Endothelial cell of umbilical vein (primary cell): Measurements from ENCODE around the gene STK24. TPM values are rescaled to one million over a fixed set of nuclear protein-coding genes. Genes with fewer than 3 reads are reported as not detected.

Source experiments
- BruUV-seq: library from RNA; stranded (reverse); fragments of 400-500 nt; replicated peaks from 2 replicates; lab custom pipeline; 2021; lab: Mats Ljungman, UMichigan
- CTCF ChIA-PET: fragments of 300-600, 350-600 bp; sonication (Branson Sonifier 250); formaldehyde crosslinking; loops from one replicate; lab custom pipeline; 2021; ENCODE audit warnings: antibody characterized with exemption, inconsistent platforms; lab: Charles Lee
- POLR2A ChIA-PET: fragments of 300-600, 350-600 bp; sonication (Branson Sonifier 250); formaldehyde crosslinking; loops from one replicate; lab custom pipeline; 2021; ENCODE audit warnings: antibody characterized with exemption, inconsistent platforms; lab: Charles Lee
- DNase-seq: peaks from one replicate; pipeline ENCODE4 v3.0.0-alpha.2; 2011; ENCODE audit warnings: low read depth, low spot score
- FAIRE-seq: peaks from 2 replicates; lab custom pipeline; 2011; peaks lifted over from hg19 to GRCh38; lab: Jason Lieb, UNC
- H2AFZ ChIP-seq: 2 replicates; pipeline ENCODE4 v1.6.0; 2012; ENCODE audit warnings: low read depth, low read length, control low read depth, inconsistent platforms
- H3K27ac ChIP-seq: 2 replicates; pipeline ENCODE4 v1.5.1; 2011; ENCODE audit warnings: low read depth, mild to moderate bottlenecking, control low read depth, low read length, moderate library complexity; ENCODE audit not compliant: insufficient read depth
- H3K27me3 ChIP-seq, 2 experiments: 2 replicates each; pipeline versions ENCODE4 v1.6.0 to v1.6.1; 2011; ENCODE audit warnings: low read length in 2 of 2, mixed read lengths in 1 of 2; ENCODE audit not compliant: control insufficient read depth in 2 of 2, insufficient read depth in 2 of 2
- H3K36me3 ChIP-seq, 2 experiments: 2 replicates in 1 of 2; 3 replicates in 1 of 2; pipeline ENCODE4 v1.5.1; 2011; ENCODE audit warnings: low read length in 2 of 2, mild to moderate bottlenecking in 1 of 2, moderate library complexity in 1 of 2; ENCODE audit not compliant: control insufficient read depth in 2 of 2, insufficient read depth in 2 of 2; ENCODE audit errors: extremely low read depth in 1 of 2
- H3K4me1 ChIP-seq: 3 replicates; pipeline ENCODE4 v1.5.1; 2011; ENCODE audit warnings: mild to moderate bottlenecking, low read length; ENCODE audit not compliant: control insufficient read depth, insufficient read depth; ENCODE audit errors: extremely low read depth
- H3K4me2 ChIP-seq: 2 replicates; pipeline ENCODE4 v1.6.1; 2011; ENCODE audit warnings: low read length, control low read depth, mixed read lengths; ENCODE audit not compliant: insufficient read depth
- H3K4me3 ChIP-seq, 3 experiments: fragments of 200-600 bp in 1 of 3; sonication (generic), shearing (Covaris generic) in 1 of 3; replicated peaks in 1 of 3; 2 replicates each; pipeline ENCODE4 v1.5.1; 2011 to 2016; ENCODE audit warnings: control low read depth in 3 of 3, low read length in 3 of 3, mild to moderate bottlenecking in 2 of 3, inconsistent platforms in 1 of 3, low read depth in 1 of 3, moderate library complexity in 1 of 3; ENCODE audit not compliant: insufficient read depth in 1 of 3
- H3K79me2 ChIP-seq: 2 replicates; pipeline ENCODE4 v1.6.0; 2012; ENCODE audit warnings: low read length, inconsistent platforms; ENCODE audit not compliant: control insufficient read depth, insufficient read depth
- H3K9ac ChIP-seq: replicated peaks from 2 replicates; pipeline ENCODE3; 2011; ENCODE audit warnings: low read length, control low read depth; ENCODE audit not compliant: insufficient read depth; ENCODE audit errors: extremely low read depth
- H3K9me1 ChIP-seq: replicated peaks from 3 replicates; pipeline ENCODE4 v1.6.0; 2011; ENCODE audit warnings: mild to moderate bottlenecking, low read length; ENCODE audit not compliant: control insufficient read depth, insufficient read depth; ENCODE audit errors: extremely low read depth
- H3K9me3 ChIP-seq: replicated peaks from 2 replicates; pipeline ENCODE4 v1.5.1; 2012; ENCODE audit warnings: low read length, inconsistent platforms; ENCODE audit not compliant: control insufficient read depth, insufficient read depth
- H4K20me1 ChIP-seq: replicated peaks from 2 replicates; pipeline ENCODE3; 2011; ENCODE audit warnings: mild to moderate bottlenecking, low read length; ENCODE audit not compliant: control insufficient read depth, insufficient read depth; ENCODE audit errors: extremely low read depth
- EZH2 ChIP-seq: IDR thresholded peaks from 2 replicates; pipeline ENCODE4 v1.6.1; 2012; ENCODE audit warnings: borderline replicate concordance, low read depth, mild to moderate bottlenecking, moderate library complexity, low read length, inconsistent platforms; ENCODE audit not compliant: severe bottlenecking
- FOS ChIP-seq: IDR thresholded peaks from 2 replicates; pipeline ENCODE4 v1.6.1; 2011; ENCODE audit warnings: mild to moderate bottlenecking, low read length, moderate library complexity, borderline replicate concordance; ENCODE audit not compliant: insufficient read depth
- GATA2 ChIP-seq: IDR thresholded peaks from 2 replicates; pipeline ENCODE4 v1.7.0; 2011; ENCODE audit warnings: low read depth, mild to moderate bottlenecking, moderate library complexity, mixed read lengths, low read length; ENCODE audit not compliant: insufficient read length, insufficient read depth
- JUN ChIP-seq: IDR thresholded peaks from 2 replicates; pipeline ENCODE4 v1.6.1; 2011; ENCODE audit warnings: borderline replicate concordance, low read depth; ENCODE audit not compliant: insufficient read length, insufficient read depth
- MYC ChIP-seq: IDR thresholded peaks from one replicate; pipeline ENCODE4 v1.6.1; 2011; ENCODE audit warnings: mild to moderate bottlenecking, low read depth, low read length
- POLR2A ChIP-seq: IDR thresholded peaks from 2 replicates; pipeline ENCODE4 v1.6.1; 2012; ENCODE audit warnings: low read depth, mild to moderate bottlenecking, control low read depth, low read length
- POLR2AphosphoS5 ChIP-seq: IDR thresholded peaks from 2 replicates; pipeline ENCODE4 v1.6.1; 2012; ENCODE audit warnings: low read depth, mild to moderate bottlenecking, control low read depth, low read length, moderate library complexity; ENCODE audit not compliant: insufficient read depth
- dilution Hi-C: fragments of 300-500 bp; cut with MboI; formaldehyde crosslinking; loops from one replicate; pipeline ENCODE4 v1.15.0; 2019; ENCODE audit warnings: low sequenced_read_pairs; ENCODE audit not compliant: extremely low pct_ligation_motif_present
- intact Hi-C: fragments of 100-400 bp; cut with micrococcal nuclease; formaldehyde crosslinking; loops from one replicate; pipeline ENCODE4 v1.10.0; 2022
- polyA plus RNA-seq, 4 experiments: library from polyadenylated mRNA; depleted of rRNA in 3 of 4; stranded (reverse) in 3 of 4; unstranded in 1 of 4; fragments of >200 nt; gene quantifications; 2 replicates each; pipeline versions ENCODE4 v1.2.1 to v1.2.3, GENCODE V29; 2011 to 2012; ENCODE audit warnings: missing spikeins in 1 of 4
- total RNA-seq: library from RNA; stranded (reverse); gene quantifications from 2 replicates; pipeline ENCODE4 v1.2.3, GENCODE V29; 2021
- TF ChIP-seq, protein P1 (sequence below), 2 donors: IDR thresholded peaks; 1 replicate in 1 of 2; 2 replicates in 1 of 2; pipeline ENCODE4 v1.5.1; 2011; ENCODE audit warnings: low read length in 2 of 2, mild to moderate bottlenecking in 2 of 2, moderate library complexity in 2 of 2, control low read depth in 1 of 2, inconsistent platforms in 1 of 2, low read depth in 1 of 2; ENCODE audit not compliant: insufficient read depth in 1 of 2; ENCODE audit errors: extremely low read depth in 1 of 2
- TF ChIP-seq, protein P2 (sequence below): IDR thresholded peaks from 2 replicates; pipeline ENCODE4 v1.6.1; 2011; ENCODE audit not compliant: insufficient read depth, insufficient read length

STK24 gene
- total and polyA plus RNA-seq, 2 donors (not counting 3 experiments of a cell fraction or from before 2014, with no cell fraction given) = 43.3 to 100 TPM

DNA sequence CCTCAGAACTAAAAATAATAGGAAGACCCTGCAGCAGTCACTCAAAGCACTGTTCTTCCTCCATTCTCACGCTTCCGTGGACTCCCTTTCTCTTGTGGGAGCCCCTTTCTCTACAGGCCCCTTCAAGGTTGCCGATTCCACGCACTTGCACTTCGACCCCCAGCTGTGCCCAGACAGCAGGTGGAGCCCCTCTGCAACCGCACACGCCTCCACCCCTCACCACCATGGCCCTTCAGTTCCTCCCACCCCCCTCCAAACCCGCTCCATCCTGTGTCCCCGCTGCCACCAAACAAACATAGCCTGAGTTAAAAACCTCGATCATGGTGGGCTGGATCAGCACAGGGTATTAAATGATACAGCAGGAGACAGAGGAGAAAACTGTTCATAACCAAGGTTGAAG is 102.6 kb downstream of the STK24 start:
- dilution Hi-C loops (no loop called here), intact Hi-C loops (no loop called here)
- no peak for DNase-seq
- BruUV-seq = no TSS peak
- H3K4me3 ChIP-seq = no peak overlapping the region
- no peak overlapping the region for H3K9ac ChIP-seq
- ChIA-PET POLR2A (no interaction called here), CTCF (no interaction called here)
- no peak for FAIRE-seq
- H2AFZ ChIP-seq = no peak overlapping the region
- no peak overlapping the region for H3K27ac ChIP-seq
- TF ChIP-seq, protein P1, sequence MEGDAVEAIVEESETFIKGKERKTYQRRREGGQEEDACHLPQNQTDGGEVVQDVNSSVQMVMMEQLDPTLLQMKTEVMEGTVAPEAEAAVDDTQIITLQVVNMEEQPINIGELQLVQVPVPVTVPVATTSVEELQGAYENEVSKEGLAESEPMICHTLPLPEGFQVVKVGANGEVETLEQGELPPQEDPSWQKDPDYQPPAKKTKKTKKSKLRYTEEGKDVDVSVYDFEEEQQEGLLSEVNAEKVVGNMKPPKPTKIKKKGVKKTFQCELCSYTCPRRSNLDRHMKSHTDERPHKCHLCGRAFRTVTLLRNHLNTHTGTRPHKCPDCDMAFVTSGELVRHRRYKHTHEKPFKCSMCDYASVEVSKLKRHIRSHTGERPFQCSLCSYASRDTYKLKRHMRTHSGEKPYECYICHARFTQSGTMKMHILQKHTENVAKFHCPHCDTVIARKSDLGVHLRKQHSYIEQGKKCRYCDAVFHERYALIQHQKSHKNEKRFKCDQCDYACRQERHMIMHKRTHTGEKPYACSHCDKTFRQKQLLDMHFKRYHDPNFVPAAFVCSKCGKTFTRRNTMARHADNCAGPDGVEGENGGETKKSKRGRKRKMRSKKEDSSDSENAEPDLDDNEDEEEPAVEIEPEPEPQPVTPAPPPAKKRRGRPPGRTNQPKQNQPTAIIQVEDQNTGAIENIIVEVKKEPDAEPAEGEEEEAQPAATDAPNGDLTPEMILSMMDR (IDR thresholded peaks at IDR 0.05; ENCODE audit: extremely low read depth in 1 of 2, insufficient read depth in 1 of 2, low read depth in 1 of 2, low read length in 2 of 2) = no peak
- TF ChIP-seq, protein P2, sequence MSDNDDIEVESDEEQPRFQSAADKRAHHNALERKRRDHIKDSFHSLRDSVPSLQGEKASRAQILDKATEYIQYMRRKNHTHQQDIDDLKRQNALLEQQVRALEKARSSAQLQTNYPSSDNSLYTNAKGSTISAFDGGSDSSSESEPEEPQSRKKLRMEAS = no peak
- TF ChIP-seq MYC (no peak), POLR2A (no peak), FOS (no peak), EZH2 (no peak), POLR2AphosphoS5 (no peak), JUN (no peak), GATA2 (no peak)
- H3K9me1 ChIP-seq = no peaks in the 10 kb centered on the region
- H3K36me3 ChIP-seq = peaks cover 11 to 25% of the 10 kb centered on the region in 2 experiments
- peaks cover 29% of the 10 kb centered on the region for H3K4me1 ChIP-seq
- no peaks in the 10 kb centered on the region for H3K27me3 ChIP-seq
- no peaks in the 10 kb centered on the region for H4K20me1 ChIP-seq
- H3K79me2 ChIP-seq = peaks cover 52% of the 10 kb centered on the region
- no peak overlapping the region for H3K4me2 ChIP-seq
- no peaks in the 10 kb centered on the region for H3K9me3 ChIP-seq
